CD14-positive monocyte (primary cell): ENCODE data around the gene MACC1. TPM values are rescaled to one million over a fixed set of nuclear protein-coding genes. Genes with fewer than 3 reads are reported as not detected.

ENCODE experiments used
- DNase-seq, 3 donors: peaks; one replicate each; pipeline ENCODE4 v3.0.0-alpha.2; 2011 to 2022
- H2AFZ ChIP-seq: 2 replicates; pipeline ENCODE4 v1.6.0; 2012; ENCODE audit warnings: mild to moderate bottlenecking, low read depth, low read length, inconsistent platforms; ENCODE audit not compliant: insufficient read depth, poor library complexity, severe bottlenecking
- H3K27ac ChIP-seq, 2 donors: 1 replicate in 1 of 2; 2 replicates in 1 of 2; pipeline ENCODE4 v1.5.1; 2012 to 2013; ENCODE audit warnings: low read length in 2 of 2, control low read depth in 1 of 2, inconsistent platforms in 1 of 2, low read depth in 1 of 2, mild to moderate bottlenecking in 1 of 2
- H3K27me3 ChIP-seq, 2 donors: one replicate each; pipeline versions ENCODE4 v1.6.0 to v1.6.1; 2011 to 2013; ENCODE audit warnings: low read length in 2 of 2; ENCODE audit not compliant: control insufficient read depth in 2 of 2, insufficient read depth in 2 of 2
- H3K36me3 ChIP-seq, 2 donors: replicated peaks in 1 of 2; 1 replicate in 1 of 2; 2 replicates in 1 of 2; pipeline versions ENCODE4 v1.5.1 to v1.6.1; 2012 to 2013; ENCODE audit warnings: low read length in 2 of 2, control low read depth in 1 of 2, inconsistent platforms in 1 of 2, mild to moderate bottlenecking in 1 of 2; ENCODE audit not compliant: insufficient read depth in 2 of 2, control insufficient read depth in 1 of 2
- H3K4me1 ChIP-seq, 2 donors: 1 replicate in 1 of 2; 2 replicates in 1 of 2; pipeline versions ENCODE4 v1.5.1 to v1.6.1; 2012 to 2013; ENCODE audit warnings: low read length in 2 of 2, control low read depth in 1 of 2, inconsistent platforms in 1 of 2, mild to moderate bottlenecking in 1 of 2, moderate library complexity in 1 of 2; ENCODE audit not compliant: insufficient read depth in 2 of 2, control insufficient read depth in 1 of 2
- H3K4me2 ChIP-seq: replicated peaks from 2 replicates; pipeline ENCODE3; 2012; ENCODE audit warnings: low read length, moderate library complexity, mild to moderate bottlenecking; ENCODE audit not compliant: poor library complexity, severe bottlenecking; ENCODE audit errors: extremely low read depth
- H3K4me3 ChIP-seq, 3 experiments: fragments of 200-600 bp in 1 of 3; sonication (generic) in 1 of 3; replicated peaks in 1 of 3; 1 replicate in 2 of 3; 2 replicates in 1 of 3; pipeline ENCODE4 v1.5.1; 2011 to 2013; ENCODE audit warnings: low read length in 3 of 3, mild to moderate bottlenecking in 3 of 3, control low read depth in 2 of 3, low read depth in 2 of 3, inconsistent platforms in 1 of 3, moderate library complexity in 1 of 3
- H3K79me2 ChIP-seq: 2 replicates; pipeline ENCODE4 v1.6.0; 2012; ENCODE audit warnings: mild to moderate bottlenecking, control low read depth, inconsistent platforms, low read length, moderate library complexity; ENCODE audit not compliant: insufficient read depth
- H3K9ac ChIP-seq: 2 replicates; pipeline ENCODE4 v1.6.0; 2017; ENCODE audit warnings: low read length, mild to moderate bottlenecking; ENCODE audit not compliant: insufficient read depth, poor library complexity, severe bottlenecking
- H3K9me3 ChIP-seq, 2 donors: replicated peaks in 1 of 2; 1 replicate in 1 of 2; 2 replicates in 1 of 2; pipeline versions ENCODE4 v1.5.1 to v1.6.1; 2012 to 2013; ENCODE audit warnings: low read length in 2 of 2, control low read depth in 1 of 2; ENCODE audit not compliant: control insufficient read depth in 1 of 2, insufficient read depth in 1 of 2
- H4K20me1 ChIP-seq: 2 replicates; pipeline ENCODE4 v1.6.0; 2012; ENCODE audit warnings: mild to moderate bottlenecking, low read length, control low read depth, moderate library complexity; ENCODE audit not compliant: insufficient read depth
- H3K27ac Mint-ChIP-seq, 7 donors: one replicate each; pipeline ENCODE4 v1.8.0; 2020; ENCODE audit warnings: mild to moderate bottlenecking in 7 of 7, mixed read lengths in 7 of 7, moderate library complexity in 6 of 7, inconsistent platforms in 2 of 7
- H3K27me3 Mint-ChIP-seq, 3 donors: one replicate each; pipeline ENCODE4 v1.8.0; 2021 to 2022; ENCODE audit warnings: low read depth in 3 of 3, mild to moderate bottlenecking in 3 of 3, mixed read lengths in 3 of 3, moderate library complexity in 3 of 3, inconsistent platforms in 1 of 3
- H3K36me3 Mint-ChIP-seq, 2 donors: one replicate each; pipeline ENCODE4 v1.8.0; 2020; ENCODE audit warnings: mixed read lengths in 2 of 2, inconsistent platforms in 1 of 2, mild to moderate bottlenecking in 1 of 2
- H3K4me1 Mint-ChIP-seq: one replicate; pipeline ENCODE4 v1.8.0; 2020; ENCODE audit warnings: mild to moderate bottlenecking, mixed read lengths
- H3K4me3 Mint-ChIP-seq, 2 donors: one replicate each; pipeline ENCODE4 v1.8.0; 2020; ENCODE audit warnings: mild to moderate bottlenecking in 2 of 2, mixed read lengths in 2 of 2, moderate library complexity in 1 of 2
- H3K9me3 Mint-ChIP-seq, 7 donors: one replicate each; pipeline ENCODE4 v1.8.0; 2020 to 2022; ENCODE audit warnings: mixed read lengths in 7 of 7, mild to moderate bottlenecking in 6 of 7, moderate library complexity in 6 of 7, inconsistent platforms in 2 of 7
- WGBS: methylation state at CpG from one replicate; pipeline ENCODE4 v1.1.5; 2013; ENCODE audit warnings: missing lambda C conversion rate; ENCODE audit not compliant: insufficient coverage; 5-methylcytosine and 5-hydroxymethylcytosine counted together
- intact Hi-C, 2 donors: fragments of 100-400 bp; cut with micrococcal nuclease; formaldehyde crosslinking; loops; one replicate each; pipeline versions ENCODE4 v1.15.0 to v1.15.1; 2023
- polyA plus RNA-seq, 3 donors: library from polyadenylated mRNA; depleted of rRNA in 1 of 3; unstranded in 2 of 3; stranded (reverse) in 1 of 3; fragments of 300-500 nt in 2 of 3; fragments of >200 nt in 1 of 3; fragmentation: Illumina TruSeq in 2 of 3; gene quantifications; 1 replicate in 2 of 3; 2 replicates in 1 of 3; pipeline ENCODE4 v1.2.3, GENCODE V29; 2012 to 2021
- TF ChIP-seq, protein P1 (sequence below): fragments of 200-600 bp; IDR thresholded peaks from one replicate; pipeline ENCODE4 v1.8.0; 2022; ENCODE audit warnings: antibody characterized with exemption, mild to moderate bottlenecking

MACC1 gene
- polyA plus RNA-seq, 3 donors: not detected

DNA sequence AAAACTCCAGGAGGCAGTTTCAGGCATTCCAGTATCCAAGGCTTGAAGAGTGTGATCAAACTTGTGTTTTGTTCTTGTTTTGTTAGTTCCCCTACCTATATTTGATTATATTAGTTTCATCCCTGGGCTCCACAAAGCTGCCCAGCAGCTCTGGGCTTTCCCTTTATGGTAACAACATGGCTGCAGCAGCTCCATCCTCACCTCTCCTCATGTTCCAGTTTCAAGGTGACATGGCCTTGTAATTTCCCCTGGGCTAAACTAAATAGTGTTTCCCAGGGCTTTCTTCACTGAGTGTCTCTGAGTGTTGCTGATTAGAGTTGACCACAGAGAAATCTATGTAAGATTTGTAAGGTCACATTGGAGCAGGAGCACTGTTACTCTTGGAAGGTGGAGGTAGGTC lies 83.4 kb downstream of the MACC1 start:
- Mint-ChIP-seq H3K27ac (no peak overlapping the region), H3K27me3 (no peaks in the 10 kb centered on the region), H3K4me3 (no peak overlapping the region)

DNA sequence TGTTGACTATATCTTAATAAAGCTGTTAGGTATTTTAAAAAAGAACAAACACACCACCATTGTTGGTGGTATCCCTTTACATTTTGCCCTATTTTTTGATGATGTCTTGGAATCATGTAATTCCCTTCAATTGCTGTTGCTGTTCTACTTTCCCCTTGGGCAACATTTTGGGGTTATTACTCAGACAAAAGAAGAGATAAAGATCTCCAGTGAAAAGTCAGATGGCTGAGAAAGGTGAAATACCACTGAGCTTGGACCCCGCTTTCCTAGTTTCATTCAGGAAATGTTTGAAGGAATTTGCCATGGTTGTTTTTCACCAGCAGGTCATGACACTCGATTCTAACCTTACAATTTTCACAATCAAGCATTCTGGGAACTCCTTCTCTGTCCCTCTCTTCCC lies 84.6 kb downstream of the MACC1 start:
- WGBS: 80% methylated on average over 1 of the region's 2 CpGs
- Histone ChIP-seq H3K4me2 (no peak overlapping the region), H3K9me3 (no peaks in the 10 kb centered on the region), H3K79me2 (no peaks in the 10 kb centered on the region), H3K36me3 (no peaks in the 10 kb centered on the region), H3K9ac (no peak overlapping the region), H3K27ac (no peak overlapping the region), H3K27me3 (no peaks in the 10 kb centered on the region), H3K4me3 (no peak overlapping the region), H3K4me1 (no peaks in the 10 kb centered on the region), H2AFZ (no peak overlapping the region), H4K20me1 (no peaks in the 10 kb centered on the region)
- Mint-ChIP-seq H3K36me3 (no peaks in the 10 kb centered on the region), H3K27me3 (no peaks in the 10 kb centered on the region), H3K4me3 (no peak overlapping the region), H3K4me1 (no peaks in the 10 kb centered on the region), H3K27ac (no peak overlapping the region), H3K9me3 (peaks cover 0 to 2% (median 0%) of the 10 kb centered on the region in 7 donors)
- TF ChIP-seq, protein P1, sequence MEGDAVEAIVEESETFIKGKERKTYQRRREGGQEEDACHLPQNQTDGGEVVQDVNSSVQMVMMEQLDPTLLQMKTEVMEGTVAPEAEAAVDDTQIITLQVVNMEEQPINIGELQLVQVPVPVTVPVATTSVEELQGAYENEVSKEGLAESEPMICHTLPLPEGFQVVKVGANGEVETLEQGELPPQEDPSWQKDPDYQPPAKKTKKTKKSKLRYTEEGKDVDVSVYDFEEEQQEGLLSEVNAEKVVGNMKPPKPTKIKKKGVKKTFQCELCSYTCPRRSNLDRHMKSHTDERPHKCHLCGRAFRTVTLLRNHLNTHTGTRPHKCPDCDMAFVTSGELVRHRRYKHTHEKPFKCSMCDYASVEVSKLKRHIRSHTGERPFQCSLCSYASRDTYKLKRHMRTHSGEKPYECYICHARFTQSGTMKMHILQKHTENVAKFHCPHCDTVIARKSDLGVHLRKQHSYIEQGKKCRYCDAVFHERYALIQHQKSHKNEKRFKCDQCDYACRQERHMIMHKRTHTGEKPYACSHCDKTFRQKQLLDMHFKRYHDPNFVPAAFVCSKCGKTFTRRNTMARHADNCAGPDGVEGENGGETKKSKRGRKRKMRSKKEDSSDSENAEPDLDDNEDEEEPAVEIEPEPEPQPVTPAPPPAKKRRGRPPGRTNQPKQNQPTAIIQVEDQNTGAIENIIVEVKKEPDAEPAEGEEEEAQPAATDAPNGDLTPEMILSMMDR: no peak
- DNase-seq: no peak
- intact Hi-C loops: no loop called here

More for the DNA sequence above, 83.4 kb downstream of the MACC1 start:
- Histone ChIP-seq H3K4me2 (no peak overlapping the region), H3K9ac (no peak overlapping the region), H3K27ac (no peak overlapping the region), H3K36me3 (no peaks in the 10 kb centered on the region), H3K79me2 (no peaks in the 10 kb centered on the region), H3K4me1 (no peaks in the 10 kb centered on the region), H3K4me3 (no peak overlapping the region), H3K9me3 (no peaks in the 10 kb centered on the region), H2AFZ (no peak overlapping the region), H3K27me3 (no peaks in the 10 kb centered on the region), H4K20me1 (no peaks in the 10 kb centered on the region)
- no peaks in the 10 kb centered on the region for H3K36me3 Mint-ChIP-seq
- TF ChIP-seq, protein P1: no peak
- DNase-seq: no peak
- peaks cover 0 to 2% (median 0%) of the 10 kb centered on the region in 7 donors for H3K9me3 Mint-ChIP-seq
- no peaks in the 10 kb centered on the region for H3K4me1 Mint-ChIP-seq
- intact Hi-C loops: no loop called here
